ENCODE measurements around the gene CD36. TPM values are rescaled to one million over a fixed set of nuclear protein-coding genes. Genes with fewer than 3 reads are reported as not detected.

Gene CD36
- total RNA-seq, 2 donors from 2014 or later, result not detected

DNA sequence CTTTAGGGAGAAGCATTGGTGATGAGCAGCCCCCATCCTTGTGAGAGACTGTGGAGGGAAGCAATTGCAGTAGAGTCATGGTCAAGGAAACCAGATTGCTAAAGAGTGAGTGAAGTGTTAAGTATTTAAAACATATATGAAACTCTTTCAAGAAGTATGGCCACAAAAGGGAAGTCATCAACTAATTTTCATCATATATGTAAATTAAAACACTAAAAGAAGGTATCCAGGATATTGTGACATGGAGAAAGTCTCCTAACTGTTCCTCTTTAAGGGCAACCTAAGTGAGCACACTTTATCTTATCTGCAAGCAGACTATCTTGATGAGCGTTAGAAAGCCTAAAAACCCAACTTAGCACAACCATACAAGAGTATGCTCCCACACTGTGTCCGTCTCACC lies 69.7 kb downstream of the CD36 start:
- no peak overlapping the region for H3K27ac Mint-ChIP-seq
- ATAC-seq (no peak), DNase-seq (ENCODE audit: low spot score in 2 of 2) (no peak)
- peaks cover 0 to 7% of the 10 kb centered on the region in 2 donors for H3K9me3 Mint-ChIP-seq
- peaks cover 0 to 5% of the 10 kb centered on the region in 2 donors for H3K36me3 Mint-ChIP-seq

- H3K9me3 Mint-ChIP-seq, result peaks cover 0 to 8% of the 10 kb centered on the region in 2 donors
Observed at GRCh38 chr7:80711531-80711930, 73.1 kb downstream of the CD36 start.

GRCh38 chr7:80719261-80719660 lies 80.8 kb downstream of the CD36 start:
- DNase-seq (ENCODE audit: low spot score in 2 of 2) (no peak), ATAC-seq (no peak)
- H3K9me3 Mint-ChIP-seq, result no peaks in the 10 kb centered on the region
- no peak overlapping the region for H3K27ac Mint-ChIP-seq
- H3K36me3 Mint-ChIP-seq, result no peaks in the 10 kb centered on the region

More at GRCh38 chr7:80711531-80711930, 73.1 kb downstream of the CD36 start:
- Mint-ChIP-seq H3K36me3 (peaks cover 0 to 6% of the 10 kb centered on the region in 2 donors), H3K27ac (no peak overlapping the region)
- DNase-seq (ENCODE audit: low spot score in 2 of 2), result no peak
- ATAC-seq, result no peak

GRCh38 chr7:80720146-80720545 lies 81.7 kb downstream of the CD36 start:
- ATAC-seq (no peak), DNase-seq (ENCODE audit: low spot score in 2 of 2) (no peak)
- Mint-ChIP-seq H3K9me3 (peaks cover 0 to 3% of the 10 kb centered on the region in 2 donors), H3K27ac (no peak overlapping the region), H3K36me3 (no peaks in the 10 kb centered on the region)

GRCh38 chr7:80721883-80722615 lies 83.6 kb downstream of the CD36 start:
- Mint-ChIP-seq H3K27ac (no peak overlapping the region), H3K9me3 (peaks cover 0 to 5% of the 10 kb centered on the region in 2 donors), H3K36me3 (no peaks in the 10 kb centered on the region)
- ATAC-seq, result no peak
- DNase-seq (ENCODE audit: low spot score in 2 of 2), result no peak

DNA sequence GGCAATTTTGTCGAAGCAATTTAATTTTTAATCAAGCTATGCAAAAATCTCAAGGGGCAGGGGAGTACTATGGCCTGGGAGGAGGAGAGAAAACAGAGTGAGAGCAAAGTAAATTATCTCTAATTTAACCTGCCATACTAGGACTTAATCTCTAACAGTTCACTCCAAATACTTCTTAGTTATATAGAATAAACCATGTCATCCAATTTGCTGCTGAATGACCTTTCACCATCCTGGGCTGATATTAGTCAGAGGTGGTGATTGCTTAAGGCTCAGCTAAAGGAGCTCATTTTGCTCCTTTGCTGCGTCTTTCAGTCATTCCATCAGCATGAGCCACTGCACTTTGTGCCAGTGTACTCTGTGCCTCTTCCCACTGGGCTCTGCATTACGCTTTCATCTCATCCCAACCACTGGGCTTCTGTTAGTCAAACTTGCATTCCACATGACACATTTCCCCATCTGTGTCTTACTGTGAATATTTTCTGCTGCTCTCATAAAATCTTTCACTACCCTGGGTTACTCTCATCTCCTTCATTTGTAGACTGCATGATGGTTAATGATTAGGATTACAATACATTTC lies 84.3 kb downstream of the CD36 start:
- Mint-ChIP-seq H3K36me3 (no peaks in the 10 kb centered on the region), H3K27ac (no peak overlapping the region), H3K9me3 (peaks cover 0 to 5% of the 10 kb centered on the region in 2 donors)
- DNase-seq (ENCODE audit: low spot score in 2 of 2) (no peak), ATAC-seq (peak in 1 of 2 donors; percentile 37)

- Mint-ChIP-seq H3K9me3 (peaks cover 0 to 5% of the 10 kb centered on the region in 2 donors), H3K27ac (no peak overlapping the region), H3K36me3 (no peaks in the 10 kb centered on the region)
- ATAC-seq, result no peak
- DNase-seq (ENCODE audit: low spot score in 2 of 2), result no peak
Observed at GRCh38 chr7:80724249-80724871, 85.9 kb downstream of the CD36 start.

- Mint-ChIP-seq H3K9me3 (peaks cover 0 to 5% of the 10 kb centered on the region in 2 donors), H3K27ac (no peak overlapping the region), H3K36me3 (no peaks in the 10 kb centered on the region)
- ATAC-seq, result peak in 1 of 2 donors; percentile 49
- DNase-seq (ENCODE audit: low spot score in 2 of 2), result no peak
Observed at GRCh38 chr7:80725181-80725611, 86.8 kb downstream of the CD36 start.

Other genes starting within 250 kb of the CD36 start
- not detected for gene GNAT3, start 126.6 kb upstream of the CD36 start, total RNA-seq